NCI-H446 (cell line): ENCODE data around the gene TBC1D8.
"Not testable (repeated sequence)": the region's sequence is repeated elsewhere in the genome, so short reads cannot be mapped to it uniquely, and the experiment has no call there.

Source experiments
- DNase-seq, 2 experiments: peaks; one replicate each; lab custom pipeline; 2025; lab: John Stamatoyannopoulos, UW

Gene TBC1D8

DNA sequence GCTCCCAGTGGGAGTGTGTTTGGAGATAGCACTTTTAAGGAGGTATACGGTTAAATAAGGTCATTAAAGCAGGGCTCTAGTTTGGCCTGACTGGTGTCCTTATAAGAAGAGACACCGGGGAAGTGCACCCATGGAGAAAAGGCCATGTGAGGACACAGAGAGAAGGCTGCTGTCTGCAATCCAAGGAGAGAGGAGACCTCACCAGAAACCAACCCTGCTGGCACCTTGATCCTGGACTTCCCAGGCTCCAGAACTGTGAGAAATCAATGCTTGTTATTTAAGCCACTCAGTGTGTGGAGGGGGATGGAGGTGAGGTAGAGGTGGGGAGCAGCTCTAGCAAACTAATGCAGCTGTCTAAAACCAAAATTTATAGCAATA, 87.1 kb downstream of the TBC1D8 start:
- DNase-seq = no peak

- DNase-seq = no peak
Observed at GRCh38 chr2:101063352-101064124, 87.6 kb downstream of the TBC1D8 start.

DNA sequence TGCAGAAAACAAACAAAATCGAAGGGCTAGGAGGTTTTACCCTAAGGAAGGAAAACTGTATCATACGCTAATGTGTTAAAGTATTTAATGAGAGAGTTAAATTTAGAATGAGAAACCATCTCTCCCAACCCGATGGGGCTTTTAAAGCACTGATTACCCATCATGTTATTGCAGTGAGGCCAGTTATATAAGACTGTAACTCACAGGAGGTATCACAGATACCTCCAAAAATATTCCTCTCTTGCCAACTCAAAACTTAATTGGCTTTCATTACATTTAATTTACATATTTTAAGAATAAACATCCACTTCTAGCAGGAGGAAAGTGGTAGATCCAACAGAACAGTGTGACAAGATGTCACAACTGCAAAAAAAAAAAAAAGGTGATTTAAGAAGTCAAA, 92.8 kb downstream of the TBC1D8 start:
- DNase-seq = no peak

- no peak for DNase-seq
Observed at GRCh38 chr2:101057051-101057933, 93.9 kb downstream of the TBC1D8 start.

DNA sequence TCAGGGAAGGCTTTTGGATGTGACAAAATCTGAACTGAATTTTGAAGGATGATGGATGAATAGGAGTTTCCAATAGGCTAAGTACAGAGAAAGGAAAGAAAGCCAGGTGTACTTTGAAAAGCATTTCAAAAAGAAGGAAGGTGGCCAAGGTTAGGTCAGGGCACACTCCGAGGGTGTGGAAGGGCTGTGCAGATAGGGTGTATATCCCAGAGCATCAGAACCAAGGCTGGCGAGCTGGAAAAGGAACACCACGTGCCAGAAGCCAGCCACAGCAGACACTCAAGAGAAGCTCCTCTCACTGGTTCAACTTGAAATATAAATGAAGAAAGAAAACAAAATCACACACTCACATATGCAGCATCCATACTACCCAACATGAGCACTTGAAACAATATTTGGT, 98.1 kb downstream of the TBC1D8 start:
- DNase-seq = no peak

- DNase-seq = no peak
Observed at GRCh38 chr2:101052147-101052546, 99.0 kb downstream of the TBC1D8 start.

- not testable (repeated sequence) for DNase-seq
Observed at GRCh38 chr2:101050886-101051285, 100.3 kb downstream of the TBC1D8 start.

DNA sequence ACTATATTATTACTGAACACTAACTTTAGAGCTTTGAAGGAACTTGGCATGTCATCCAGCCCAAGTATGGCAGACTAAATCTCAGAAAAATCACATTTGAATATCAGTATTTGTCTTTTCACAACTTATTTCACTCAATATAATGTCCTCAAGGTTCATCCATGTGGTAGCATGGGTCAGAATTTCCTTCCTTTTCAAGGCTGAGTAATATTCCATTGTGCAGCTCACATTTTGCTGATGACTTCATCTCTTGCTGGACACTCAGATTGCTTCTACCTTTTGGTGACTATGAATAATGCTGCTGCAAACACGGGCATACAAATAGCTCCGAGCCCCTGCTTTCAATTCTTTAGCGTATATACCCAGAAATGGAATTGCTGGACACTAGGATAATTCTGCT, 102.4 kb downstream of the TBC1D8 start:
- DNase-seq = no peak

GRCh38 chr2:101047774-101048173, 103.4 kb downstream of the TBC1D8 start:
- no peak for DNase-seq

- DNase-seq = no peak
Observed at GRCh38 chr2:101047075-101047766, 104.0 kb downstream of the TBC1D8 start.

- DNase-seq = no peak
Observed at GRCh38 chr2:101045330-101045729, 105.9 kb downstream of the TBC1D8 start.

DNA sequence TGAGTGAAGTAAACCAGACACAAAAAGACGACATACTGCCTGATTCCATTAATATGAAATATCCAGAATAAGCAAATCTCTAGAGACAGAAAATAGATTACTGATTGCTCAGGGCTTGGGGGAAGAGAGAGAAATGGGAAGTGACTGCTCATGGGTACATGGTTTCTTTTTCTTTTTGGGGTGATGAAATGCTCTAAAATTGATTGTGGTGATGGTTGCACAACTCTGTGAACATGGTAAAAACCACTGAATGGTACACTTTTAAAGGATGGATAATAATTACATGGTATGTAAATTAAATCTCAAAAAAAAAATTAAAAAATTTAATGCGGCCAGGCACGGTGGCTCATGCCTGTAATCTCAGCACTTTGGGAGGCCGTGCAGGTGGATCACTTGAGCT, 109.8 kb downstream of the TBC1D8 start:
- no peak for DNase-seq

- DNase-seq = no peak
Observed at GRCh38 chr2:101040761-101041160, 110.4 kb downstream of the TBC1D8 start.

DNA sequence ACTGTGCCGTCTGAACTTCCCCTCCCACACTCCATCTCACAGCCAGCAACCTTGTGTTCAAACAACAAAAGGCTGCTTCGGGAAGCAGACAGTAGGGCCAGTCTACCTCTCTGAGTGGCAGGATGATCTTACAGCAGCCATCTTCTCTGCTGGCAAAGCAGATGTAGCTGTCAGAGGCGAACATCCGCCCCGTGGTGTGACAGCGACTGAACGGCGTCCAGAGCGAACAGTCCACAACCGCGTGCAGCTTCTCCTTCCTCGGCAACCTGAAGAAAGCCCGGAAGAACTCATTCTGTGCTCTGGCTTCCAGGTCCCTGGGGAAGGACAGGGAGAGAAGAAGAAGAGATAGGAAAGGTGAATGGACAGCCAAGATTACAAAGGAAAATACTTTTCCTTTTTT, 111.1 kb downstream of the TBC1D8 start:
- DNase-seq = no peak

GRCh38 chr2:101038455-101039255, 112.5 kb downstream of the TBC1D8 start:
- DNase-seq = no peak

- DNase-seq = no peak
Observed at GRCh38 chr2:101037161-101037755, 113.9 kb downstream of the TBC1D8 start.

- DNase-seq = no peak
Observed at GRCh38 chr2:101036562-101036961, 114.6 kb downstream of the TBC1D8 start.

GRCh38 chr2:101032084-101032776, 119.0 kb downstream of the TBC1D8 start:
- no peak for DNase-seq

DNA sequence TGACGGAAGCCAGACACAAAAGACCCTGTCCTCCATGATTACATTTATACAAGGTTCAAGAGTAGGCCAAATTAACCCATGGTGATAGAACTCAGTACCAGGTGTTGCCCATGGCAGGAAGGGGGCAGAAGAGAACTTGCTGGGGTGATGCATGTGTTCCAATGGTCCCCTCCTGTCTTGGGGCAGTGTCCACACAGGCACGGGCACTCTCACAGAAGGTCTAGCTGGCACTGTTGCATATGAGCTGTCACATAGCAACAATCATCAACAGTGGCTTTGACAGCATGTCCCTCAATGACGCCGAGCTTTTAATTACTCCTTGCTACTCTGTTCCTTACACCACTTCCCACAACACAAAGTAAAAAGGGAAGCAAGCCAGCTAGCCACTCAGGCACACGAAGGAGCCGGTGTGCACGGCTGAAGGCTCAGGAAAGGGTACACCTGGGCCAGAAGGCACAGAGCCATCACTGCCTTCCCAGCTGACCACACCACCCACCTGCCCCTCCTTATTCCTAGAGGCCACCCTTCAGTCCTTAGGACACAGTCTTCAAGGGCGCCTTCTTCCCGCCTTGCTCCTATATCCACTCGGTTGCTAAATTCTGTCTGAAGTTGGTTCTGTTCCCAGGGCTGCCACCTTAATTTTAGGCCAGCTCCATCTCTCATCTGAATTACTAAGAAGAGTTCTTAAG, 120.2 kb downstream of the TBC1D8 start:
- no peak for DNase-seq

DNA sequence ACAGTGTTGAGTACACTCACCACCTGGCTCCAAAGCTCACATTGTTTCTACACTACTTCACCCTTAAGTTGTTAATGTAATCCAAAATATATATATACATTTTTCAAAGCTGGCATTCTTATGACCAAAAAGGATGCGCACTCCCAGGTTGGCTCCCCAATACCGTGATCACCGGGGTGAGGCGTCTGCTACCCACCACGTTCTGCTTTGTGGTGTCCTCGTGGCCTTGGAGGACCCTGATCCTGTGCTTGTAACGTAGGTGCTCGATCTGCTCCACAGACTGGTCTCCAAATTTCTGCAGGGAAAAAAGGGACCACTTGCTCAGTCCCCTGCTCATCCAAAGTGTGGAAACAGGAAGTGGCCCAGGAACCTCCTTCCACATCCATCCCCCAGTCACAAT, 123.3 kb downstream of the TBC1D8 start:
- no peak for DNase-seq
